SK-N-SH (cell line): ENCODE measurements around the gene NSMCE1. TPM values are rescaled to one million over a fixed set of nuclear protein-coding genes. Genes with fewer than 3 reads are reported as not detected.

Source experiments
- CTCF ChIA-PET: fragments of 300-600, 350-600 bp; formaldehyde crosslinking; extraction: SDS; loops from one replicate; lab custom pipeline; 2021; lab: Yijun Ruan, JAX
- POLR2A ChIA-PET: fragments of 350-600 bp; sonication (Branson Sonifier 250); formaldehyde crosslinking; extraction: SDS; loops from one replicate; lab custom pipeline; 2020; ENCODE audit warnings: antibody characterized with exemption, inconsistent platforms; lab: Yijun Ruan, JAX
- DNase-seq: peaks from one replicate; pipeline ENCODE4 v3.0.0; 2012
- H2AFZ ChIP-seq: fragments of 200-600 bp; sonication (generic); 2 replicates; pipeline ENCODE4 v1.8.1; 2016; ENCODE audit warnings: antibody characterized with exemption, mild to moderate bottlenecking, low read depth
- H3F3A ChIP-seq: fragments of 200-600 bp; sonication (generic); replicated peaks from 2 replicates; pipeline ENCODE3; 2016; ENCODE audit warnings: antibody characterized with exemption, mild to moderate bottlenecking; ENCODE audit not compliant: insufficient read depth
- H3K27ac ChIP-seq, 2 experiments: fragments of 200-500 bp in 1 of 2; fragments of 200-600 bp in 1 of 2; sonication (Bioruptor generic) in 1 of 2; sonication (generic), shearing (Covaris generic) in 1 of 2; 2 replicates each; pipeline versions ENCODE4 v1.5.1 to v1.6.1; 2014 to 2016; ENCODE audit warnings: low read depth in 2 of 2, inconsistent platforms in 1 of 2, low read length in 1 of 2, mild to moderate bottlenecking in 1 of 2, mixed read lengths in 1 of 2
- H3K27me3 ChIP-seq: fragments of 200-600 bp; sonication (generic), shearing (Covaris generic); 2 replicates; pipeline ENCODE4 v1.6.1; 2016; ENCODE audit warnings: mixed run types; ENCODE audit not compliant: insufficient read depth
- H3K36me3 ChIP-seq, 2 experiments: fragments of 200-500 bp in 1 of 2; fragments of 200-600 bp in 1 of 2; sonication (Bioruptor generic) in 1 of 2; sonication (generic) in 1 of 2; replicated peaks in 1 of 2; 2 replicates each; pipeline versions ENCODE3 to v1.5.1; 2014 to 2016; ENCODE audit warnings: low read length in 1 of 2, mild to moderate bottlenecking in 1 of 2; ENCODE audit not compliant: insufficient read depth in 2 of 2, control insufficient read depth in 1 of 2
- H3K4me1 ChIP-seq, 2 experiments: fragments of 200-500 bp in 1 of 2; fragments of 200-600 bp in 1 of 2; sonication (Bioruptor generic) in 1 of 2; sonication (generic), shearing (Covaris generic) in 1 of 2; 2 replicates each; pipeline versions ENCODE4 v1.5.1 to v1.6.1; 2014 to 2016; ENCODE audit warnings: low read depth in 1 of 2, low read length in 1 of 2, mixed run types in 1 of 2; ENCODE audit not compliant: insufficient read depth in 2 of 2, control insufficient read depth in 1 of 2
- H3K4me2 ChIP-seq: fragments of 200-600 bp; sonication (generic), shearing (Covaris generic); 2 replicates; pipeline ENCODE4 v1.6.1; 2017; ENCODE audit warnings: mixed run types
- H3K4me3 ChIP-seq, 2 experiments: fragments of 200-500 bp in 1 of 2; fragments of 200-600 bp in 1 of 2; sonication (Bioruptor generic) in 1 of 2; sonication (generic), shearing (Covaris generic) in 1 of 2; 2 replicates each; pipeline versions ENCODE4 v1.5.1 to v1.8.1; 2014 to 2016; ENCODE audit warnings: low read depth in 2 of 2, inconsistent platforms in 1 of 2, low read length in 1 of 2, mild to moderate bottlenecking in 1 of 2, mixed read lengths in 1 of 2, moderate library complexity in 1 of 2
- H3K79me2 ChIP-seq: fragments of 200-600 bp; sonication (generic); 2 replicates; pipeline ENCODE4 v1.8.1; 2017; ENCODE audit warnings: mild to moderate bottlenecking; ENCODE audit not compliant: insufficient read depth
- H3K9ac ChIP-seq: fragments of 200-600 bp; sonication (generic); 2 replicates; pipeline ENCODE4 v1.6.1; 2017; ENCODE audit warnings: mixed run types
- H3K9me2 ChIP-seq: fragments of 200-600 bp; sonication (generic); 2 replicates; pipeline ENCODE4 v1.6.1; 2017; ENCODE audit warnings: mixed run types
- H3K9me3 ChIP-seq: fragments of 200-600 bp; sonication (generic); 2 replicates; pipeline ENCODE4 v1.6.1; 2017; ENCODE audit warnings: mixed run types, mild to moderate bottlenecking, moderate library complexity
- H4K20me1 ChIP-seq: fragments of 200-600 bp; sonication (generic); 2 replicates; pipeline ENCODE4 v1.6.1; 2017; ENCODE audit warnings: mild to moderate bottlenecking, mixed run types; ENCODE audit not compliant: insufficient read depth
- CHD2 ChIP-seq: fragments of 150-350 bp; IDR thresholded peaks from 2 replicates; pipeline ENCODE4 v1.6.1; 2018; ENCODE audit warnings: low read length; ENCODE audit not compliant: partially characterized antibody
- EZH2phosphoT487 ChIP-seq: fragments of 200-600 bp; sonication (generic); IDR thresholded peaks from 2 replicates; pipeline ENCODE4 v1.6.1; 2017; ENCODE audit warnings: low read depth, mixed run types, mild to moderate bottlenecking, antibody characterized with exemption, moderate library complexity, borderline replicate concordance
- FOXJ3 ChIP-seq: sonication (generic); formaldehyde crosslinking; IDR thresholded peaks from 2 replicates; pipeline ENCODE4 v1.5.1; 2020; ENCODE audit warnings: mild to moderate bottlenecking, missing genetic modification reagents
- FOXM1 ChIP-seq: IDR thresholded peaks from 2 replicates; pipeline ENCODE4 v1.4.0; 2012; ENCODE audit warnings: low read depth, mild to moderate bottlenecking
- GABPA ChIP-seq: IDR thresholded peaks from 2 replicates; pipeline ENCODE4 v1.4.0; 2012; ENCODE audit warnings: low read depth, mild to moderate bottlenecking
- IRF3 ChIP-seq: fragments of 150-350 bp; IDR thresholded peaks from 2 replicates; pipeline ENCODE4 v1.6.1; 2016; ENCODE audit warnings: mild to moderate bottlenecking, low read depth, low read length
- MEF2A ChIP-seq: IDR thresholded peaks from 2 replicates; pipeline ENCODE4 v1.4.0; 2012; ENCODE audit warnings: low read depth, borderline replicate concordance
- MXI1 ChIP-seq: IDR thresholded peaks from 2 replicates; pipeline ENCODE4 v1.6.1; 2012; ENCODE audit warnings: mild to moderate bottlenecking, low read depth, low read length, improper control_type of control experiment
- NRF1 ChIP-seq: IDR thresholded peaks from 2 replicates; pipeline ENCODE4 v1.6.1; 2012; ENCODE audit warnings: low read depth, mild to moderate bottlenecking, low read length
- PBX3 ChIP-seq: IDR thresholded peaks from 2 replicates; pipeline ENCODE4; 2012
- RAD21 ChIP-seq: IDR thresholded peaks from 2 replicates; pipeline ENCODE4 v1.6.1; 2012; ENCODE audit warnings: mild to moderate bottlenecking, low read length
- RCOR1 ChIP-seq: fragments of 150-350 bp; IDR thresholded peaks from 2 replicates; pipeline ENCODE4 v1.6.1; 2017; ENCODE audit warnings: antibody characterized with exemption, low read length
- REST ChIP-seq: IDR thresholded peaks from 2 replicates; pipeline ENCODE4 v1.6.1; 2012; ENCODE audit warnings: mild to moderate bottlenecking, low read depth, low read length, moderate library complexity
- RXRA ChIP-seq: IDR thresholded peaks from 2 replicates; pipeline ENCODE4 v1.4.0; 2012; ENCODE audit warnings: low read depth, mild to moderate bottlenecking, borderline replicate concordance
- SMC3 ChIP-seq: IDR thresholded peaks from 2 replicates; pipeline ENCODE4 v1.6.1; 2012; ENCODE audit warnings: low read depth, low read length, improper control_type of control experiment
- TEAD4 ChIP-seq: IDR thresholded peaks from 2 replicates; pipeline ENCODE4 v1.4.0; 2012; ENCODE audit warnings: mild to moderate bottlenecking, borderline replicate concordance; ENCODE audit not compliant: insufficient read depth
- USF1 ChIP-seq: IDR thresholded peaks from 2 replicates; pipeline ENCODE4 v1.4.0; 2012; ENCODE audit warnings: low read depth, borderline replicate concordance
- YY1 ChIP-seq: IDR thresholded peaks from 2 replicates; pipeline ENCODE4 v1.4.0; 2012; ENCODE audit warnings: low read depth, mild to moderate bottlenecking
- WGBS: methylation state at CpG from one replicate; pipeline ENCODE4 v1.1.6; 2017; ENCODE audit warnings: low lambda C conversion rate; 5-methylcytosine and 5-hydroxymethylcytosine counted together
- polyA plus RNA-seq, 3 experiments: library from polyadenylated mRNA; depleted of rRNA; stranded (reverse); fragments of >200 nt; gene quantifications; 2 replicates each; pipeline ENCODE4 v1.2.3, GENCODE V29; 2012

The NSMCE1 gene
- polyA plus RNA-seq, 1 of the 3 experiments (the other 2 are of a cell fraction): 39.8 TPM

- peak overlapping the region; percentile 45 for H3K4me2 ChIP-seq
- CTCF ChIA-PET: no interaction called here
- peaks cover 8% of the 10 kb centered on the region for H3F3A ChIP-seq
- no peaks in the 10 kb centered on the region for H4K20me1 ChIP-seq
- no peaks in the 10 kb centered on the region for H3K9me2 ChIP-seq
- peaks cover 16 to 41% of the 10 kb centered on the region in 2 experiments; a peak in 3 of 4 replicates for H3K4me1 ChIP-seq
- H3K9me3 ChIP-seq: no peaks in the 10 kb centered on the region
- H3K36me3 ChIP-seq: no peaks in the 10 kb centered on the region
- DNase-seq: no peak
- H3K9ac ChIP-seq: no peak overlapping the region
- no peak overlapping the region for H3K4me3 ChIP-seq
- no peak for TF ChIP-seq RAD21
- no peak for TF ChIP-seq PBX3
- no peak for TF ChIP-seq CHD2
- TF ChIP-seq TEAD4: no peak
- no peak for TF ChIP-seq RCOR1
- no peak for TF ChIP-seq NRF1
- TF ChIP-seq IRF3: no peak
- TF ChIP-seq GABPA: no peak
- no peak for TF ChIP-seq MEF2A
- TF ChIP-seq FOXJ3: no peak
- TF ChIP-seq FOXM1: no peak
- no peak for TF ChIP-seq SMC3
- TF ChIP-seq REST: no peak
- TF ChIP-seq USF1: no peak
- TF ChIP-seq MXI1: no peak
- TF ChIP-seq RXRA: no peak
- TF ChIP-seq EZH2phosphoT487: no peak
- TF ChIP-seq YY1: no peak
- TF ChIP-seq, all 33 proteins: peak for 0
- Histone ChIP-seq H3K79me2 (no peaks in the 10 kb centered on the region), H3K27ac (peak overlapping the region in 1 of 2 experiments; percentile 59; a peak in 1 of 4 replicates), H2AFZ (no peak overlapping the region), H3K27me3 (no peaks in the 10 kb centered on the region)
- WGBS: 90% methylated on average over 2 of the region's 2 CpGs
- POLR2A ChIA-PET: no interaction called here
These were observed 26.2 kb downstream of the NSMCE1 start for GRCh38 chr16:27242398-27242797.
